ENCODE data around the gene TMEM132A. TPM values are rescaled to one million over a fixed set of nuclear protein-coding genes. Genes with fewer than 3 reads are reported as not detected.

TMEM132A gene
- total and polyA plus RNA-seq, 9 of the 15 experiments (the other 6 are each of a cell fraction or from before 2014, with no cell fraction given): 0.04 to 1.1 (median 0.18) TPM; not detected in 4

DNA sequence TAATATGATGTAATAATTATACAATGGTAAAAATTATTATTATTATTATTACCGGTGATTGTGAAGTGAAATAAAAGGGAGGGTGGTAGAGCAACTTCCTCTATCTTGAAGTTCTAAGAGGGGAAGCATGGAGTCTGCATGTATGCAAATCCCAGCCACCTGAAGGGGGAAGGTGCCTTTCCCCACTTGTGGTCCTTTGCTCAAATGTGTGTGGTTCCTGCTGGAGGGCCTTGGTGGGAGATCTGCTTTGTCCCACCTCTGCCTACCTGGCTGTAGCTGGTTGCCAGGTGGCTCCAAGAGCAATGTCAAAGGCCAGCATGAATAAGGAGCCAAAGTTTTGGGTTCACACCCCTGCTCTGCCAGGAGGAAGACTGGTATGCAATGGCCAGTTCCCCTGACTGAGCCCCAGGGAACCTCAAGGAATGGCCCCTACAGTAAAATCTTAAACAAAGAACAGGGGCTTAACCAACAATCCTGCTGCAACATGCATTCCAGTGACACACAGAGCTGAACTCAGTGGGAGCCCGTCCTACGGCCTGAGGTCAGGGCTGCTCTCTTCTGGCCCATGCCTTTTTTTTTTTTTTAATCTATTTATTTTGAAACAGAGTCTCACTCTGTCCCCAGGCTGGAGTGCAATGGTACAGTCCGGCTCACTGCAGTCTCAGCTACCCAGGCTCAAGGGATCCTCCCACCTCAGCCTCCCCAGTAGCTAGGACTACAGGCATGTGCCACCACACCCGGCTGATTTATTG is 8.5 kb downstream of the TMEM132A start:
- in situ Hi-C loops (cut with MboI) (no loop called here), intact Hi-C loops (cut with micrococcal nuclease) (no loop called here)
- no peak overlapping the region for H3K4me3 ChIP-seq
- 7% methylated on average over 4 of the region's 5 CpGs for WGBS (ENCODE audit: insufficient coverage, low coverage, missing lambda C conversion rate)
- H3K27me3 ChIP-seq (ENCODE audit: control insufficient read depth in 2 of 2, insufficient read depth in 2 of 2, low read length in 2 of 2): peaks cover 77 to 96% of the 10 kb centered on the region in 2 experiments
- no peaks in the 10 kb centered on the region for H3K79me2 ChIP-seq (ENCODE audit: control insufficient read depth, insufficient read depth, low read length)
- no peak overlapping the region for H3K27ac ChIP-seq (ENCODE audit: extremely low read depth, low read depth, low read length)
- no peaks in the 10 kb centered on the region for H3K9me3 ChIP-seq (replicated peaks; ENCODE audit: control insufficient read depth, insufficient read depth, low read depth, low read length)
- H2AFZ ChIP-seq (ENCODE audit: low read depth, low read length): no peak overlapping the region
- DNase-seq (ENCODE audit: extremely low read depth in 1 of 4, low spot score in 3 of 4) (no peak), ATAC-seq (0 out of 3 replicates have a peak, but pooled peaks have one; percentile 9), FAIRE-seq (no peak)
- TF ChIP-seq ZNF280A (IDR thresholded peaks at IDR 0.05; ENCODE audit: low read depth, partially characterized antibody): no peak
- TF ChIP-seq CEBPG (CRISPR knock-in tag; IDR thresholded peaks at IDR 0.05): no peak
- TF ChIP-seq CEBPG (tag; conservative IDR thresholded peaks at IDR 0.05 in 1 of 2, IDR thresholded peaks at IDR 0.05 in 1 of 2): peak in 1 of 2 experiments; percentile 53; a peak in 1 of 4 replicates
- TF ChIP-seq ZNF124 (CRISPR knock-in tag; IDR thresholded peaks at IDR 0.05): no peak
- TF ChIP-seq PRDM10 (IDR thresholded peaks at IDR 0.05; ENCODE audit: partially characterized antibody): peak; percentile 93
- no peak overlapping the region for H3K9ac ChIP-seq (ENCODE audit: insufficient read depth in 1 of 2, low read depth in 2 of 2, low read length in 2 of 2)
- peaks cover 17% of the 10 kb centered on the region; the same call in 1 of the 2 replicates for H4K20me1 ChIP-seq (replicated peaks; ENCODE audit: control insufficient read depth, insufficient read depth, low read length)
- BruUV-seq (replicated peaks): no TSS peak
- H3K4me2 ChIP-seq (ENCODE audit: insufficient read depth, low read length): no peak overlapping the region
- ChIA-PET POLR2A (interaction anchor here (0.7 kb wide), 1 partner anchor 10 kb away, joined by 3 read pairs; no protein-coding TSS in a partner anchor), CTCF (ENCODE audit: low intra/inter-chr PET ratio) (interaction anchor here (0.6 kb wide), 1 partner anchor 21 kb away, joined by 4 read pairs; no protein-coding TSS in a partner anchor)
- H3K4me1 ChIP-seq (replicated peaks in 1 of 2; ENCODE audit: control insufficient read depth in 2 of 2, insufficient read depth in 2 of 2, low read length in 2 of 2): peaks cover 0 to 28% of the 10 kb centered on the region in 2 experiments; a peak in 1 of 5 replicates
- no peaks in the 10 kb centered on the region for H3K36me3 ChIP-seq (ENCODE audit: control insufficient read depth, insufficient read depth, low read length)
- no peaks in the 10 kb centered on the region for H3K9me1 ChIP-seq (ENCODE audit: control insufficient read depth, insufficient read depth, low read length)
